Common myeloid progenitor, CD34-positive (primary cell): ENCODE results near the gene RPTOR.

Experiments
- CTCF ChIA-PET: fragments of 350-600 bp; sonication (Branson Sonifier 250); formaldehyde crosslinking; loops from one replicate; lab custom pipeline; 2021; ENCODE audit warnings: antibody characterized with exemption; lab: Charles Lee
- POLR2A ChIA-PET: fragments of 350-600 bp; sonication (Branson Sonifier 250); formaldehyde crosslinking; loops from one replicate; lab custom pipeline; 2021; ENCODE audit warnings: antibody characterized with exemption; lab: Charles Lee
- DNase-seq, 3 donors: peaks; one replicate each; pipeline versions ENCODE4 v3.0.0 to v3.0.0-alpha.2; 2013
- H3K27ac ChIP-seq, 2 experiments: 1 replicate in 1 of 2; 2 replicates in 1 of 2; pipeline ENCODE4 v1.7.0; 2013; ENCODE audit warnings: inconsistent platforms in 2 of 2, low read length in 2 of 2, mild to moderate bottlenecking in 2 of 2, low read depth in 1 of 2, moderate library complexity in 1 of 2; ENCODE audit not compliant: severe bottlenecking in 2 of 2, insufficient read depth in 1 of 2, poor library complexity in 1 of 2
- H3K27me3 ChIP-seq, 5 experiments: replicated peaks in 2 of 5; 1 replicate in 3 of 5; 2 replicates in 2 of 5; pipeline versions ENCODE4 v1.6.1 to v1.7.0; 2013; ENCODE audit warnings: low read length in 4 of 5, mild to moderate bottlenecking in 2 of 5, moderate library complexity in 2 of 5, inconsistent platforms in 1 of 5; ENCODE audit not compliant: insufficient read depth in 5 of 5, control insufficient read depth in 4 of 5
- H3K36me3 ChIP-seq, 4 experiments: 1 replicate in 2 of 4; 2 replicates in 2 of 4; pipeline versions ENCODE4 v1.6.1 to v1.7.0; 2013; ENCODE audit warnings: low read length in 3 of 4, control low read depth in 1 of 4, mild to moderate bottlenecking in 1 of 4; ENCODE audit not compliant: control insufficient read depth in 4 of 4, insufficient read depth in 4 of 4
- H3K4me1 ChIP-seq, 4 experiments: 1 replicate in 3 of 4; 2 replicates in 1 of 4; pipeline versions ENCODE4 v1.6.1 to v1.7.1; 2013; ENCODE audit warnings: low read length in 3 of 4, mild to moderate bottlenecking in 3 of 4, control low read depth in 1 of 4, inconsistent platforms in 1 of 4, moderate library complexity in 1 of 4; ENCODE audit not compliant: control insufficient read depth in 4 of 4, insufficient read depth in 4 of 4; ENCODE audit errors: control extremely low read depth in 1 of 4
- H3K4me3 ChIP-seq, 7 experiments: 1 replicate in 4 of 7; 2 replicates in 3 of 7; pipeline versions ENCODE4 v1.5.1 to v1.7.0; 2013; ENCODE audit warnings: mild to moderate bottlenecking in 7 of 7, low read length in 6 of 7, moderate library complexity in 6 of 7, inconsistent platforms in 2 of 7, low read depth in 2 of 7, control low read depth in 1 of 7; ENCODE audit not compliant: insufficient read depth in 4 of 7, control insufficient read depth in 1 of 7; ENCODE audit errors: extremely low read depth in 1 of 7
- H3K9me3 ChIP-seq, 5 experiments: 1 replicate in 4 of 5; 2 replicates in 1 of 5; pipeline versions ENCODE4 v1.6.1 to v1.7.1; 2013; ENCODE audit warnings: low read length in 4 of 5, mild to moderate bottlenecking in 2 of 5, inconsistent platforms in 1 of 5, low read depth in 1 of 5, moderate library complexity in 1 of 5; ENCODE audit not compliant: control insufficient read depth in 4 of 5, insufficient read depth in 2 of 5; ENCODE audit errors: control extremely low read depth in 1 of 5
- WGBS: methylation state at CpG from one replicate; pipeline ENCODE4 v1.1.5; 2013; ENCODE audit not compliant: insufficient coverage; 5-methylcytosine and 5-hydroxymethylcytosine counted together

The RPTOR gene

GRCh38 chr17:80824549-80825470, 280.2 kb downstream of the RPTOR start:
- 97% methylated on average over 32 of the region's 36 CpGs for WGBS
- H3K27ac ChIP-seq: no peak overlapping the region
- peaks cover 0 to 32% (median 25%) of the 10 kb centered on the region in 4 experiments for H3K4me1 ChIP-seq
- no peaks in the 10 kb centered on the region for H3K27me3 ChIP-seq
- CTCF ChIA-PET: interaction anchor here (1.5 to 1.6 kb wide), 2 partner anchors 8 to 34 kb away, joined by 3 read pairs; no protein-coding TSS in a partner anchor
- H3K9me3 ChIP-seq: no peaks in the 10 kb centered on the region
- H3K36me3 ChIP-seq: peaks cover 2 to 42% (median 15%) of the 10 kb centered on the region in 4 experiments
- no peak overlapping the region for H3K4me3 ChIP-seq
- DNase-seq: no peak
- POLR2A ChIA-PET: interaction anchor here (0.7 kb wide), 1 partner anchor 34 kb away, joined by 3 read pairs; no protein-coding TSS in a partner anchor

- POLR2A ChIA-PET: no interaction called here
- CTCF ChIA-PET: interaction anchor here (1.3 kb wide), 1 partner anchor 39 kb away, joined by 4 read pairs; no protein-coding TSS in a partner anchor
- peak overlapping the region in 1 of 2 experiments; percentile 43 for H3K27ac ChIP-seq
- no peak overlapping the region for H3K4me3 ChIP-seq
- no peaks in the 10 kb centered on the region for H3K27me3 ChIP-seq
- peaks cover 0 to 32% (median 25%) of the 10 kb centered on the region in 4 experiments for H3K4me1 ChIP-seq
- no peaks in the 10 kb centered on the region for H3K9me3 ChIP-seq
- H3K36me3 ChIP-seq: peaks cover 2 to 42% (median 15%) of the 10 kb centered on the region in 4 experiments
- no peak for DNase-seq
- 95% methylated on average over 28 of the region's 28 CpGs for WGBS
Observed at GRCh38 chr17:80825471-80826345, 281.1 kb downstream of the RPTOR start.

GRCh38 chr17:80826346-80826954, 281.8 kb downstream of the RPTOR start:
- peaks cover 0 to 32% (median 28%) of the 10 kb centered on the region in 4 experiments for H3K4me1 ChIP-seq
- 89% methylated on average over 18 of the region's 23 CpGs for WGBS
- peak overlapping the region in 1 of 7 experiments; percentile 24 for H3K4me3 ChIP-seq
- H3K27ac ChIP-seq: peak overlapping the region; percentile 51 to 68
- ChIA-PET CTCF (interaction anchor here (1.1 to 1.7 kb wide), 7 partner anchors 10 to 74 kb away, joined by 3 to 5 read pairs (median 4); no protein-coding TSS in a partner anchor), POLR2A (no interaction called here)
- H3K36me3 ChIP-seq: peaks cover 2 to 46% (median 15%) of the 10 kb centered on the region in 4 experiments
- no peaks in the 10 kb centered on the region for H3K27me3 ChIP-seq
- H3K9me3 ChIP-seq: no peaks in the 10 kb centered on the region
- no peak for DNase-seq

DNA sequence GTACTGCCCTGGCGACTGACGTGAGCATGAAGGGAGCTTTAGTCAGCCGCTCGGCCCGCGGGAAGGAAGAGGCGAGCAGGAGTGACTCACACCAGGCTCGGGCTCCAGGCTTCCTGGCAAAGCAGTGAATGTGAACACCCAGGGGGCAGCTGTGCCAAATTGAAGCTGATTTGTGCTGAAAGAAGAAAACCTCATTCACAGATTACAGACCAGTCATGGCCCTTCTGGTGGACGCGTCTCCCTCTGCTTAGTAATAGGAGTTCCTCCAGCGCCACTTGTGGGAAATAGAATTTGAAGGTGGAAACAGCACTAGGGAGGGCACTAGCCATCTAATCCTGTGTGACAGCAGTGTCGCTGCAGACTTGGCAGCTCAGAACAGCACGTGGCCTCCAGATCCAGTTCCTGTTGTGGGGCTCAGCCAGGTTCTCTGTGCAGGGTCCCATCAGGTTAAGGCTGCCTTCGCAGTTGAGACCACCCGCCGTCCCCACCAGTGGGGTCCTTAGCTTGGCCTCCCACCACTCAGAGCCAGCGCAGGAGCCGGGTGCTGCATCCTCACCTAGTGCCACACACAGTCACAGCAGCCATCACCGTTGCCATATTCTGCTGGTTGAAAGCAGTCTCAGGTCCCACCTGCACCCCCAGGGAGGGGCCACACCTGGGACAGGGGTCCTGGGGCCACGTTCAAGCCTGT, 282.5 kb downstream of the RPTOR start:
- Histone ChIP-seq H3K27me3 (no peaks in the 10 kb centered on the region), H3K27ac (peak overlapping the region; percentile 56 to 68), H3K9me3 (no peaks in the 10 kb centered on the region), H3K36me3 (peaks cover 2 to 41% (median 12%) of the 10 kb centered on the region in 4 experiments), H3K4me1 (peaks cover 0 to 38% (median 34%) of the 10 kb centered on the region in 4 experiments), H3K4me3 (peak overlapping the region in 2 of 7 experiments; percentile 24 to 38)
- ChIA-PET CTCF (interaction anchor here (0.8 to 1.7 kb wide), 9 partner anchors 10 to 90 kb away, joined by 3 to 5 read pairs (median 4); no protein-coding TSS in a partner anchor), POLR2A (interaction anchor here (0.6 kb wide), 1 partner anchor 44 kb away, joined by 3 read pairs; no protein-coding TSS in a partner anchor)
- 29% methylated on average over 14 of the region's 20 CpGs for WGBS
- DNase-seq: peak; percentile 89 to 94 (median 92)

- CTCF ChIA-PET: interaction anchor here (0.8 to 1.7 kb wide), 9 partner anchors 11 to 90 kb away, joined by 3 to 5 read pairs (median 3); no protein-coding TSS in a partner anchor
- no peak overlapping the region for H3K4me3 ChIP-seq
- no peaks in the 10 kb centered on the region for H3K27me3 ChIP-seq
- POLR2A ChIA-PET: interaction anchor here (0.5 kb wide), 1 partner anchor 33 kb away, joined by 5 read pairs; no protein-coding TSS in a partner anchor
- no peaks in the 10 kb centered on the region for H3K9me3 ChIP-seq
- WGBS: 89% methylated on average over 28 of the region's 34 CpGs
- peak; percentile 12 to 64 (median 64) for DNase-seq
- peak overlapping the region in 1 of 2 experiments; percentile 56 for H3K27ac ChIP-seq
- H3K4me1 ChIP-seq: peaks cover 0 to 45% (median 40%) of the 10 kb centered on the region in 4 experiments
- H3K36me3 ChIP-seq: peaks cover 0 to 34% (median 9%) of the 10 kb centered on the region in 4 experiments
Observed at GRCh38 chr17:80827646-80828643, 283.3 kb downstream of the RPTOR start.
